ENCODE data around the gene ZG16. TPM values are rescaled to one million over a fixed set of nuclear protein-coding genes. Genes with fewer than 3 reads are reported as not detected.
"Not testable (repeated sequence)": the region's sequence is repeated elsewhere in the genome, so short reads cannot be mapped to it uniquely, and the experiment has no call there.

The ZG16 gene
- polyA plus RNA-seq (ENCODE audit: insufficient read length) = not detected

GRCh38 chr16:29777576-29778350 lies at the start of gene ZG16:
Gene ZG16, plus strand, starts transcription at chr16:29778256. Its CDS starts 1,011 bp downstream, at chr16:29779267.
- no peak for DNase-seq

GRCh38 chr16:29729116-29729521 lies 48.9 kb upstream of the ZG16 start:
- no peak for DNase-seq

- DNase-seq = no peak
Measured at GRCh38 chr16:29730649-29731048, 47.4 kb upstream of the ZG16 start.

- DNase-seq = not testable (repeated sequence)
Measured at GRCh38 chr16:29731768-29732601, 46.1 kb upstream of the ZG16 start.

GRCh38 chr16:29734786-29735185 lies 43.3 kb upstream of the ZG16 start:
- no peak for DNase-seq

- no peak for DNase-seq
Measured at GRCh38 chr16:29736112-29736511, 41.9 kb upstream of the ZG16 start.

- no peak for DNase-seq
Measured at GRCh38 chr16:29736764-29737163, 41.3 kb upstream of the ZG16 start.

GRCh38 chr16:29737713-29738112 lies 40.3 kb upstream of the ZG16 start:
- no peak for DNase-seq

GRCh38 chr16:29738514-29738913 lies 39.5 kb upstream of the ZG16 start:
- DNase-seq = no peak

GRCh38 chr16:29739927-29740629 lies 38.0 kb upstream of the ZG16 start:
- not testable (repeated sequence) for DNase-seq

- DNase-seq = not testable (repeated sequence)
Measured at GRCh38 chr16:29740630-29741015, 37.4 kb upstream of the ZG16 start.

GRCh38 chr16:29742683-29743275 lies 35.3 kb upstream of the ZG16 start:
- DNase-seq = no peak

- DNase-seq = no peak
Measured at GRCh38 chr16:29743475-29743826, 34.6 kb upstream of the ZG16 start.

GRCh38 chr16:29743827-29744531 lies 34.1 kb upstream of the ZG16 start:
- DNase-seq = no peak

GRCh38 chr16:29744541-29745101 lies 33.4 kb upstream of the ZG16 start:
- no peak for DNase-seq

- no peak for DNase-seq
Measured at GRCh38 chr16:29745121-29745852, 32.8 kb upstream of the ZG16 start.

- peak; percentile 16 for DNase-seq
Measured at GRCh38 chr16:29745853-29746345, 32.2 kb upstream of the ZG16 start, which contains the start of gene C16orf54. Gene C16orf54, minus strand, starts transcription at chr16:29745990. Its CDS starts 1,039 bp downstream, at chr16:29744951.

- not testable (repeated sequence) for DNase-seq
Measured at GRCh38 chr16:29746518-29746917, 31.5 kb upstream of the ZG16 start.

GRCh38 chr16:29747947-29748759 lies 29.9 kb upstream of the ZG16 start:
- no peak for DNase-seq

- not testable (repeated sequence) for DNase-seq
Measured at GRCh38 chr16:29748760-29749149, 29.3 kb upstream of the ZG16 start.
